HG03378 (cell line): ENCODE results near the gene COL24A1.
A peak's percentile ranks its signal among the peaks of the same experiment; 100 is the strongest.
"Not testable (repeated sequence)": the region's sequence is repeated elsewhere in the genome, so short reads cannot be mapped to it uniquely, and the experiment has no call there.

Experiments used
- ATAC-seq: cut with Tn5 transposase; IDR thresholded peaks from one replicate; pipeline ENCODE4 v1.9.1; 2021; ENCODE audit warnings: mild to moderate bottlenecking, moderate library complexity; ENCODE audit not compliant: unreplicated experiment

The COL24A1 gene

GRCh38 chr1:85998105-85998855, 158.3 kb downstream of the COL24A1 start:
- ATAC-seq = no peak

DNA sequence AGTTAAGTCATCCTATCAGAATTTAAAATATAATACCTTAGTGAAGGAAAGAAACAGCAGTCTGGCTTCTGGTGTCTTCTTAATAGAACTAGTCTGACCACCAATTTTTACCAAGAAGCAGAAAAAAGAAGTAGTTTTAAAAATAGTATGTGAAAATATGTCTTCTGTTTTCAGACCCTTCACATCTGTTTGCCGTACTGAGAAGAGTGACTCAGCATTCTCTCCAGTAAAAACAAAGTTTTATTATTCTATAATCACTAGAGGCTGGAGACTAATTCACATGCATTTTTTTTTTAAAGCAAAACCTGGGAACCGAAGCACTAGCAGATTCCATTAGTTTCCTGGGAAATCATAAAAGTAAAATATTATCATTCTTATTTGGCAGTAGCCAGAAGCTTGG, 163.8 kb downstream of the COL24A1 start:
- peak; percentile 58 for ATAC-seq

- peak; percentile 32 for ATAC-seq
These were observed 165.3 kb downstream of the COL24A1 start for GRCh38 chr1:85991261-85991660.

GRCh38 chr1:85984636-85985035, 171.9 kb downstream of the COL24A1 start:
- no peak for ATAC-seq

DNA sequence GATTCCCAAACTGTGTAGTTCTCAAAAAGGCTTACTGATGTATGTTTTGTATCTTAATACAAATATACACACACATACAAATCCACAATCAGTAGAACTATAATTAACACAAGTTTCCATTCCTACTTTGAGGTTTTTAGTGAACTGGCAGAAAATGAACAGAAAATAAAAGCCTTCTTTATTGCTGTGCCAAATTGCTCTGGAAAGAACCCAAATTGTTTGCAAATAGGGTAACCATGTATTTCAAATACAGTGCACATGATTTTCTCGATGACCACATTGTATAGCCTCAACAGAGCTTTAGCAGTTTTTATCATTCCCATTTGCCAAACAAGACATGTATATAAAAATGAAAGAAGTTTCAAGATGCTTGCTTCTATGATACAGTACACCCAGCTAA, 173.3 kb downstream of the COL24A1 start:
- ATAC-seq = no peak

DNA sequence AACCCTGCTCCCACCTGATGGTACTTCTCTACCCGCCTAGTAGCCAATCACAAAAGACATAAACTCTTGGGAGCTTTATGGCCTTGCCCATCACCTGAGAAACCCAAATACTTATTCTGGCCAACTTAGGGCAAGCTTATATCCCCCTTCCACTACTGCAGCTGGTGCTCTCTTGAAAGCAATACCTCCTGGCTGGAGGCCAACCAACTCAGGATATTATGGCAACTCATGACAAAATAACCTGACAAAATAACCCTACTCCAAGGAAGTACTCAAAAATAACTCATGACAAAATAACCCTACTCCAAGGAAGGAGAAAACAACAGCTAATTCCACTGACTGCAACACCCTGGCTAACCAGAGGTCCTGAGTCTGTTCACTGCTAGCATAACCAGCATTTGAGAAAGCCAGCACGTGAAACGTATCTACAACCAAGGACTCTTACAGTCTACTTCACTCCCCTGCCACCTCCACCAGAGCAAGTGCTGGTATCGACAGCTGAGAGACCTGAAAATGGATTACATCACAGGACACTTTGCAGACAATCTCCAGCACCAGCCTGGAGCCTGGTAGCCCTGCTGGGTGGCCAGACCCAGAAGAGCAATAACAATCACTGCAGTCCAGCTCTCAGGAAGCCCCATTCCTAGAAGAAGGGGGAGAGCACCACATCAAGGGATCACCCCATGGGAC, 179.9 kb downstream of the COL24A1 start:
- no peak for ATAC-seq

DNA sequence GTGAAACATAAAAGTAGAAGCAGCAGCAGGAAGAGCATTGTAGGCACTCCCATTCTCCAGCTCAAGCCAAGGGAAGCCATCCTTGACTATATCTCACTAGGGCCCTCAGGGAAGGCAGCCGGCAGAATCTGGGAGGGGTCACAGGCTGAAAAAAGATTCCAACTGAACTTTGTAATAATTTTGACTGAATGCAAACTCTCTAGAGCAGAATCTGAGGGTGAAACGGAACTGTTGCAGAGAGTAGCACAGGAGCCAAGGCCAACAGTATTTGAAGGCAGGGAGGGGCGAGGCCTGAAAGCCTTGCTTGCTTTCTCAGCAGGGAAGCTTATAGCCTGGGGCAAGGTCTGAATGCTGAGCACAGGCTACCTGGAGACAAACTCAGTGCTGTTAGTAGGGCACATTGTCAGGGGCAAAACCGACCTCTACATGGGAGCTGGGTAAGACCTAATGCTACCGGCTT, 180.6 kb downstream of the COL24A1 start:
- no peak for ATAC-seq

DNA sequence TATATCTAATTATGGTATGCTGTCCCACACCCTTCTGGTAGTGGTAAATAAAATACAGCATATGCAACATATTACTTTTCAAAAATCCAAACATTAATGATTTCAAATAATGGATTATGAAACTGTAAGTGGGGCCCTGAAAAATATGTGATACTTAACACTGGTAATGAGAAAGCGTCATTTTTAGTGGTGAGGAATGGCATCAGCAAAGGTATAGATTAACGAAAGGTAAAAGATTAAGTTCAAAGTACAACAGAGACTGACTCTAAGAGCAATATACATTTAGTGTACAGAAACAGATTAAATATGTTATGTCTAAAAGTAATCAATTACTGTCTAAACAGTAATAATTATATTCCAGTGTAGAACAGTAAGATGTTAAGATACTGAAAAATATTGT, 194.1 kb downstream of the COL24A1 start:
- ATAC-seq = no peak

GRCh38 chr1:85957760-85958159, 198.8 kb downstream of the COL24A1 start:
- ATAC-seq = no peak

GRCh38 chr1:85955218-85955617, 201.4 kb downstream of the COL24A1 start:
- not testable (repeated sequence) for ATAC-seq

DNA sequence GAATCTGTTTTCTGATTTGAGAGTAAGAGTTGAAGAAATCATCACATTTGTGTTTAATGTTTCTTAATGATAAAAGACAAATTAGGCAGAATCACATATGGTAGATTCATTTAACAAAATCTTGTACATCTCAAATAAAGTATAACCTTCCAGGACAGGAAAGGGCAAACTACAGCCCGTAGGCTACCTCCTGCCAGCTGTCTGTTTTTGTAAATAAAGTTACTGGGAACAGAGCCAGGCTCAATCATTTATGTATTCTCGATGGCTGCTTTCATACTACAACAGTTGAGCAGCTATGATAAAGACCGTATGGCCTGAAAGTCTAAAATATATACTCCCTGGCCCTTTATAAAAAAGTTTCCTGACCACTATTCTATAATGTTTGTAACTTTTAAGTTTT, 204.1 kb downstream of the COL24A1 start:
- ATAC-seq = no peak

DNA sequence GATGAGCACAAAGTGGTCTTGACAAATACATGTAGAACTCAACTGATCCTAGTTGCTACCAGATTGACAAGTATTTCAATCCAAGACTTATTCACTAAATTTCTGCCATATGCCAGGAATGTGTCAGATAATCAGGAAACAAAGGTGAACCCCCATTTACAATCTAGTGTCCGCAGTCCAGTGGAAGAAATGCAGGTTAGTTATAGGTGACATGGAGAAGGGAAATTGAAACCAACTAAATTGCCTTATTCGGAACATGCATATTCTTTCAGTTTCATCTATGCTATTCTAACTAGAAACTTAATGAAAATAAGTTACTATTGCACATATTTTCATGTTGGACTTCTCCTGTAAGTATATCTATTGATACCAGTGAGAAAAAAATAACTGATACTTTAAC, 209.4 kb downstream of the COL24A1 start:
- no peak for ATAC-seq

DNA sequence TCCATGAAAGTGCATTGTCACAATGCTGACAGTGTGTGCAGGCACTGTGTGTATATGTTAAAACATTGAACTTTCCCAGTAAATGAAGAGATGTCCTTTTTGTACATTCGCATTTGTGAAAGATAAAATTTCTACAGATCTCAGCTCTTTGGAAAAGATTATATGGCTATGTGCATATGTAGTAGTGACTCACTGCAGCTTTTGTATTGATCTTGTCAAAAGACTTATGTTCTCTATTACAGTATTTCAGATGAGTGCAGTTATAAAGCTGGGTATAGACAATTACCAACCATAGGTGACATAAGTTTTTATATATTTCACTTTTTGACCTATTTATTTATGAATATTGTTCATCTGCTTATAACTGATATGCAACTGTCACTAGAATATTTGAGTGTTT, 212.6 kb downstream of the COL24A1 start:
- no peak for ATAC-seq

GRCh38 chr1:85943526-85943925, 213.0 kb downstream of the COL24A1 start:
- ATAC-seq = no peak

DNA sequence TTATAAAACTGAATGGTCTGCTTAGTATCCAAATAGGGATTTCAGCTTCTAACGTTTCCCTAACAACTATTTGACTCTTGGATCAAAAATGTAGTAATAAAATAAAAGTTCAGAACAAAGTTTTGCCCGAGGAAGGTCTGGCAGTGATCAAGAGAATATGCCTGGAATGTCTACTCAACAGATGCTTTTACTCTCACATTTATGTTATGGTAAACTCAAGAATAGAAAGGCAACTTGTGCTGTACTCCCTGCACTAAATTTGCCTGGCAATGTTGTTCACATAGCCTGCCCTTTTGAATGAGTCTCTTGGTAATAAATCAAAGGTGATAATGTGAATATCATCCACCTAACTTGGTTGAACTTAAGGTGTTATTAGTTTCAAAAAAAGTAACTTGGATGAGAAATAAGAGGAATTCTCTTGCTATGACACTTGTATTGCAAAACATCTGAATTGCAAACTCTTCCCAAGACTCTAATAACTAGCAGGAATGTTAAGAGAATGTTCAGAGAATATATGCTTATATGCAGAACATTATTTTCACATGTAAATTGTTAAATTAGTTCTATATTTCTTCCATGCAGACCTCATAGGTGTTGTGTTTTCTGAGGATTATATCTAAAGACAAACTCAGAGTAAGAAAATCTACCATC, 215.8 kb downstream of the COL24A1 start:
- ATAC-seq = no peak

DNA sequence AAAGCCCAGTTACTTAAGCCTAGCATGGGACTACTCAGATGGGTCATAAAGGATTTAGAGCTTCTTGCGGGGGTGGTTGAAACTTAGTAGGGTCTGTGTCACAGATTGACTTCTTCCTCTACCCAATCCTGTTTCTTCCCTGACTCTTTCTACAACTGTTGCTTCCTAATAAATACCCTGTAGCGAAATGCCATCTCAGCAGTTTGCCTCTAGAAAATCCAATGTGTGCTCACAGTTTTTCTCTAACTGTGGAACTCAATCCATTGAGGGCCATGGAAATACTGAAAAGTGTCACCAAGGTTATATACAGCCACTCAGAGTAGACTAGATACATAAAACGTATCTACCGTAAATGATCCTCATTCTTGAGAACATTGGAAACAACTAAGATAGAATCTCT, 217.7 kb downstream of the COL24A1 start:
- ATAC-seq = no peak

GRCh38 chr1:85936470-85936869, 220.1 kb downstream of the COL24A1 start:
- ATAC-seq = no peak

DNA sequence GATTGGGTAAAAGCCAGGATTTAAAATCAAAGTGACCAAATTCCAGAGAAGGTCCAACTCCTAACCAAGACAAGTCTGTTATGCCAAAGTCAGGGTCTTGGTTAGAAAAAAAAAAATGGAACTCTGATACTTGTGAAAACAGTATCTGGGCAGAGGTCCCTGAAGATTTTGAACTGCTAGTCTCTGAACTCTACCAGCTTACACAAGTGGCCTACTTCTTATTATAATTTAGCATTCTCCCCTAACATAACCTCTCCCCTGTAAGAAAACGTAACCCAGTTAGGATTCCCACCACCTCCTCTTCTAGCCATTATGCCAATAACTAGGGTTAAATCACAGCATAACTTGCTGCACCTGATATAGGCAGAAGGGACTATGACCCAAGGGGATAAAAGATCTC, 220.5 kb downstream of the COL24A1 start:
- ATAC-seq = no peak

DNA sequence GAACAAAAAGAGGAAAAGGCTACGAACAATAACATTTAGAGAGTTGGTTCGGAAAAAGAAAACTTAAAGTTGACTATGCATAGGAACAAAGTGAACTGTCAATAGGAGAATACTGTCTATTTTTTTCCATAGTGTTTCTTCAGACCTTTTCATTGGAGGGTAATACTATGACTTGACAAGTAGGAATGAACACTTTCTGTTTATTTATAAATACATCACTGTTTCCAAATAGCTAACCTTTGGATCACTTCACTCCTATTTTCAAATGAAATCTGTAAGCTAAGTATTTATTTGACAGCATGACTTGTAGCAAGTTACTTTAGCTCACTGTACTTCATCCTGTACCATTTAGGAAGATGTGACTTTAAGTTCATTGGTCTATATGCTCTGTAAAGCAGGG, 221.3 kb downstream of the COL24A1 start:
- no peak for ATAC-seq

DNA sequence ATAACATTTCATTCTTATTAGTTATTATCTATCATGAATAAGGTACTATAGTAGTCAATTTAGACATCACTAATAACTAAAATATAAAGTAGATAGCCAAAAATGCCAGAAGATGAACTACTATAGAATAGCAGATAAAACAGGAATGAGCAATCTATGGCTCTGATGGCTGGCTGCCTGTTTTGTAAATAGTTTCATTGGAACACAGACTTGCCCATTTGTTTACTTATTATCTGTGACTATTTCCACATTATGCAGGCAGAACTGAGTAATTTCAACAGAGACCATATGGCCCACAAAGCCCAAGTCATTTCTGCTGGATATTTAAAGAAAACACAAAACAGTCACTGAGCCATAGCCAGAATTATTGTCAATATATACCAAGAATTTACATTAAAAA, 222.1 kb downstream of the COL24A1 start:
- no peak for ATAC-seq

DNA sequence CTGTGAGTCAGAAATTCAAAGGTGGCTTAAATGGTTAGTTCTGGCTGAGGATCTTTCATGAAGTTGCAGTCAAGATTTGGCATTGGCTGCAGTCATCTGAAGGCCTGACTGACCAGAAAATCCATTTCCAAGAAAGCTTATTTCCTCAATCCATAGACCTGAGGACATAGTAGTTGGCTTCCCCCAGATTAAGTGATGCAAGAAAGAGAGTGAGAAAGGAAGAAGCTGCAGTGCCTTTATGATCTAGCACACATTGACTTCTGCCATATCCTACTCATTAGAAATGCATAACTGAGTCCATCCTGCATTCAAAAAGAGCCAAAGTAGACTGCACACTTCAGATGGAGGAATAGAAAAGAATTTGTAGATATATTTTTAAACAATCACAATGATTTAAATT, 222.6 kb downstream of the COL24A1 start:
- ATAC-seq = no peak

DNA sequence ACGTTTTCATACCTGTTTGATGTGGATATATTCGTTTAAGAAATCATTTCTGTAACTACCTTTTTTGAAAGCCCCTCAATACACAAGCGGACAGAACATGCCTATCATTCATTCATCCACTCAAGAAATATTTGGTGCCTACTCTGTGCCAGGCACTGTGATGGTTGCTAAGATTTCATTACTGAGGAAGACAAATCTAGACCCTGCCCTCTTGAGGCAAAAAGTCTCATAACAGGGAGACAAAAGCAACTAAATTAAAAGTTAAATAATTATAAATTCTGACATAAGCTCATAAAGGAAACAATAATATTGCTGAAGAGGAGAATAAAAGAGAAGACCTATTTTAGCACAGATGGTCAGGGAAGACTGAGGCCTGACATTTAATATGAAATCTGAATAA, 244.8 kb downstream of the COL24A1 start:
- no peak for ATAC-seq
